ACC112 (cell line): Measurements from ENCODE around the gene GALNT16.
A peak's percentile ranks its signal among the peaks of the same experiment; 100 is the strongest.
"Not testable (repeated sequence)": the region's sequence is repeated elsewhere in the genome, so short reads cannot be mapped to it uniquely, and the experiment has no call there.

Source experiments
- H2AFZ ChIP-seq: fragments of 200-600 bp; sonication (generic); one replicate; pipeline ENCODE4 v1.6.0; 2017; ENCODE audit warnings: antibody characterized with exemption, low read length; ENCODE audit not compliant: unreplicated experiment
- H3K27ac ChIP-seq: fragments of 200-600 bp; sonication (generic); 2 replicates; pipeline ENCODE4 v1.5.1; 2014; ENCODE audit warnings: low read depth, mild to moderate bottlenecking, antibody characterized with exemption, low read length, moderate library complexity
- H3K27me3 ChIP-seq: fragments of 200-600 bp; sonication (generic); 2 replicates; pipeline ENCODE4 v1.6.1; 2014; ENCODE audit warnings: mild to moderate bottlenecking, antibody characterized with exemption, low read length, moderate library complexity, mixed read lengths; ENCODE audit not compliant: insufficient read depth
- H3K36me3 ChIP-seq: fragments of 200-600 bp; sonication (generic); 2 replicates; pipeline ENCODE4 v1.6.1; 2016; ENCODE audit warnings: mild to moderate bottlenecking, antibody characterized with exemption, low read length, moderate library complexity, mixed read lengths; ENCODE audit not compliant: insufficient read depth
- H3K4me1 ChIP-seq: fragments of 200-600 bp; sonication (generic); one replicate; pipeline ENCODE4 v1.6.1; 2016; ENCODE audit warnings: low read length, mixed read lengths; ENCODE audit not compliant: insufficient read depth, unreplicated experiment, control insufficient read depth
- H3K4me3 ChIP-seq: fragments of 200-600 bp; sonication (generic); 2 replicates; pipeline ENCODE4 v1.5.1; 2014; ENCODE audit warnings: mild to moderate bottlenecking, low read depth, low read length
- H3K79me2 ChIP-seq: fragments of 200-600 bp; sonication (generic); one replicate; pipeline ENCODE4 v1.6.0; 2016; ENCODE audit warnings: low read length; ENCODE audit not compliant: control insufficient read depth, unreplicated experiment, insufficient read depth

Gene GALNT16

DNA sequence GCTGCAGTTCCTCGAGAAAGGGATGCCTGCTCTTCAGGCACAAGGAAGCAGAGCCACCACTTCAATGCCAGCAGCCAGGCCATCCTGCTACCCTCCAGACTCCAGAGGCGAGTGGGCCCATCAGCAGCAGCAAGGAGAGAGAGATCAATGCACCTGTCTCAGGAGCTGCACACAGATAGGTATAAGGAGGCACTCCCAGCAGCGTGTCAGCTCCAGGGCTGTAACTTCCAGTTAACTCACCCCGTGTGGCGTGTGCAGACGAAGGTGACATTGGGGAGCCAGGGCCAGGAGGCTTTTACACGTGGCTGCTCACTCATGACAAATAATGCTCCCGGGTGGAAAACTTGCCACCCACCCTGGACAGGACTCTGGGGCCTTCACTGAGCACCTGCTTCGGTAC, 24.2 kb downstream of the GALNT16 start:
- no peak overlapping the region for H3K4me3 ChIP-seq

DNA sequence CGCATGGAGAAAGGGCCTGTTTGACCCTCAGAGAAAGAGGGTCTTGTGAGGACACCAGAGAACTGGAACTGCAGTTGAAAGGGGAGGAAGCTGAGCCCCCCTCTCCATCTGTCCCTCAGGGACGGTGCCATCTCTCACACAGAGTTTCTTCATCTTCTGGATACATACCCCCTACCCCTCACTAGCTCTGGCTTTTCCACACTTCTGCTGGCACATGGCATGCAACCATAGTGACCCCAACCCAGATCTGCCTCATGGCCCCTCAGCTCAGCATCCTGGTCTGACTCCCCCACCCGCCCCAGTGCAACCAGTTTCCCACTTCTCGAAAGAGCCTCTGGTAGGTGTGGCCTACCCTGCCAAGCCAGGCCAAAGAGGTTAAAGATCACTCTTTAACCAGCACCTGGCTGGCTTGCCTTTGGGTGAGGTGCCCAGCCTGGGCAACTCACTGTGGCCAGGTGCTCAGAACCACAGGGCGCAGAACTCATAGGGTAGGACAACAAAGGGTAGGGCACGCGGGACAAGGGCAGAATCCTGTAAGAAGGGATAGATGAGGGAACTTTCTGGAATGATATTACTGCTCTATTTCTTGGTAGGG, 25.8 kb downstream of the GALNT16 start:
- Histone ChIP-seq H2AFZ (no peak overlapping the region), H3K36me3 (no peaks in the 10 kb centered on the region), H3K27me3 (no peaks in the 10 kb centered on the region), H3K79me2 (no peaks in the 10 kb centered on the region), H3K4me1 (peaks cover 5% of the 10 kb centered on the region), H3K27ac (no peak overlapping the region), H3K4me3 (no peak overlapping the region)

More for the DNA sequence above, 24.2 kb downstream of the GALNT16 start:
- no peaks in the 10 kb centered on the region for H3K79me2 ChIP-seq
- H3K36me3 ChIP-seq = no peaks in the 10 kb centered on the region
- peaks cover 5% of the 10 kb centered on the region for H3K4me1 ChIP-seq
- H3K27ac ChIP-seq = no peak overlapping the region
- no peak overlapping the region for H2AFZ ChIP-seq
- H3K27me3 ChIP-seq = no peaks in the 10 kb centered on the region

DNA sequence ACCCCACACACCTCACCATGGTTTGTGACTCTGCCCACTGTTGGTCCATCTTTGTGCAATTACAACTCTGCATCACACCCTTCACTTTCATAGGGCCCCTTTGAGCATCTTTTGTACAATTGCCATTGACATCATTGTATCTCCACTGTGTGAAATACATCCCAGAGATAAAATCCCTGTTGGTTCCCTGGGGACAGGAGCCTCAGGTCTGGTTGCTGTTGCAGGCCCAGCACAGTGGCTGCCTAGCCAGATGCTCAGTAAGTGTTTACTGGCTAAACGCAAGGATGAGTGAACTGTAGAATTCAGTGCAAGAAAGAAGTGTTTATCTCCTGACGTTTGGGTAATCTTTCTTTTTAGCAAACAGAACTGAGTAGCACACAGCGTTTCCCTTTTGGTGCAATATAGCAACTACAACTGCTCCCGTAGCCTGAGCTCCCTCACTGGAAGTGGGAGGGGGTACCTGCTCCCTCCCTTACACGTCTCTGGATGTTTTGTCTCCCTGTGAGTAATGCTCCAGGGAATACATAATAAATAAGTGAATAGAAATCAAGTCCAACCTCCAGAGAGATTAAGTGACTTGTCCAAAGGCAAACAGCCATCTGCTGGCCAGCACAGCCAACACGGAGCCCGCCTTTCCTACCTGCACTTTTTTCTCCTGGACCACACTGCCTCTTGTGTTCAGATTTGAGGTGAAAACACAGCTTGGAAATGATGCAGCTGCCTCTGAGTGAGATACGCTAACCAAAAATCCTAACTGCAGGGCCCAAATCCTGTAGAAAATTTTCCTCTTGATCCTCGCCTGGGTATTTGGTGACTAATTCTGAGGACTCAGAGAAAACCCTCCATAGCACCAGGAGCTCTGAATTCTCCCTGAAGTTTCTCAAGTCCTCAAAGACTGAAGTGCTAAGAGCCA, 27.4 kb downstream of the GALNT16 start:
- Histone ChIP-seq H3K4me1 (peaks cover 5% of the 10 kb centered on the region), H2AFZ (peak overlapping the region; percentile 2), H3K27ac (no peak overlapping the region), H3K4me3 (no peak overlapping the region), H3K79me2 (no peaks in the 10 kb centered on the region), H3K36me3 (no peaks in the 10 kb centered on the region), H3K27me3 (no peaks in the 10 kb centered on the region)

DNA sequence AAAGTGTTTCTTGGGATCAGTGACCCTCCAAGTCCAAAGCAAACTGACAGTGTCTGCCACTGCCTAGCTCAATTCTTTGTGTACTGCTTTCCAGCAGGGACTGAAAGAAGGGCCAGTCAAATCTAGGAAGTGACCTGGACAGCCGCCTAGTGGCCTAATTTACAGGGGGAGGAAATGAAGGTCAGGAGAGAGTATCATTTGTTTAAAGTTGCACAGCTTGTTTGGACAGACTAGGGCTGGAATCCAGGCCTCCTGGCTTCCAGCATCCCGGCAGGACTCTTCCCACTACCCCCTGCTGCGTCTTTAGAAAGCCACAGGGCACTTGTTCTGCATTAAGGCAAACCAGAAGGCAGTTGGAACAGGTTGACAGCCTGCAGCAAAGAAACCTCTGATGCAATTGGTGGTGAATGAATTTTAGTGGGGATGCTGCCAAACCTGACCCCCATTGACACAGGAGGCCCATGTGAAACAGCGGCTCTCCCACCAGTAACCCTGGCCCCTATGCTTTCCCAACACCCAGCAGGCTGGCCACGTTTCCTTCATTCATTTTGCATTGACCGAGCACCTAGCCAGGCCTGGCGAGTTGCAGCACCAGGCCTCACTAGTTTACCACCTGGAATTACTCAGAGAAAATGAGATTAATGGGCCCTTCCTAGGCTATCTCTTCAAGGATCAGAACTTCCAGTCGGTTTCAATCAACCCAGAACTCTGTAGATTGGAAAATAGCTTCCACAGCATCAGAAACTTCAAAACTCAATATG, 28.2 kb downstream of the GALNT16 start:
- H2AFZ ChIP-seq = peak overlapping the region; percentile 2

DNA sequence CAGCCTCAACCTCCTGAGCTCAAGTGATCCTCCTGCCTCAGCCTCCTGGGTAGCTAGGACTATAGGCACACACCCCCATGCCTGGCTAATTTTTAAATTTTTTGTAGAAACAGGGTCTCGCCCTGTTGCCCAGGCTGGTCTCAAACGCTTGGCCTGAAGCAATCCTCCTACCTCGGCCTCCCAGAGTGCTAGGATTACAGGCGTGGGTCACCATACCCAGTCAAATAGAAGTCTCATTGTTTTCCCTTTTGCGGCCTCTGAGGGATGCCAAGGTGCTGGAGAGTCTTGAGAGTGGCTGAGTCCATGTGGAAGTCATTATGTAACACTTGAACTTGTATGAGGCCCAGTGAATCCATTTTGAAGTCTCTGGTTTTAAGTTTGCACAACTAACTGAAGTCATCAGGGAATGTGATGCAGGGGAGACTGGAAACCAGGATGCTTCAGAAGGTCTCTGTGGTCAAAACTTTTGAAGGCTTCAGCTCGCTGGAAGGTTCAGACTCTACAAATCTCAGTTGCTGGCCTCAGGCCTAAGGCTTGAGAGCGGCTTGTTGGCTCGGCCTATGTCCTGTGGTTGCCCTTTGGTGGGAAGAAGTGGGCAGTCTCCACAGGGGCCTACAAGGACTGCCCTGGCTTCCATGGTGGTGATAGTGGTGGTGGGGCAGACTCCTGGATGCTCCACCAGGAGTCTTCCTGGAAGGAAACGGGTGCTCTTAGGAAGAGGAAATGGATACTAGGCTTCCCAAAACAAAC, 29.2 kb downstream of the GALNT16 start:
- Histone ChIP-seq H2AFZ (no peak overlapping the region), H3K4me1 (peaks cover 5% of the 10 kb centered on the region), H3K79me2 (no peaks in the 10 kb centered on the region), H3K4me3 (no peak overlapping the region), H3K36me3 (no peaks in the 10 kb centered on the region), H3K27me3 (no peaks in the 10 kb centered on the region), H3K27ac (no peak overlapping the region)

More for the DNA sequence above, 28.2 kb downstream of the GALNT16 start:
- no peak overlapping the region for H3K4me3 ChIP-seq
- H3K36me3 ChIP-seq = no peaks in the 10 kb centered on the region
- H3K4me1 ChIP-seq = peaks cover 5% of the 10 kb centered on the region
- no peaks in the 10 kb centered on the region for H3K79me2 ChIP-seq
- no peaks in the 10 kb centered on the region for H3K27me3 ChIP-seq
- H3K27ac ChIP-seq = no peak overlapping the region

- no peak overlapping the region for H2AFZ ChIP-seq
- no peaks in the 10 kb centered on the region for H3K27me3 ChIP-seq
- no peak overlapping the region for H3K27ac ChIP-seq
- H3K36me3 ChIP-seq = no peaks in the 10 kb centered on the region
- peaks cover 5% of the 10 kb centered on the region for H3K4me1 ChIP-seq
- no peak overlapping the region for H3K4me3 ChIP-seq
- no peaks in the 10 kb centered on the region for H3K79me2 ChIP-seq
These were observed 30.0 kb downstream of the GALNT16 start for GRCh38 chr14:69289811-69290520.

- not testable (repeated sequence) for H3K36me3 ChIP-seq, H3K27ac ChIP-seq, H3K27me3 ChIP-seq, H2AFZ ChIP-seq, H3K4me1 ChIP-seq, H3K79me2 ChIP-seq, H3K4me3 ChIP-seq
These were observed 30.9 kb downstream of the GALNT16 start for GRCh38 chr14:69290881-69291280.

DNA sequence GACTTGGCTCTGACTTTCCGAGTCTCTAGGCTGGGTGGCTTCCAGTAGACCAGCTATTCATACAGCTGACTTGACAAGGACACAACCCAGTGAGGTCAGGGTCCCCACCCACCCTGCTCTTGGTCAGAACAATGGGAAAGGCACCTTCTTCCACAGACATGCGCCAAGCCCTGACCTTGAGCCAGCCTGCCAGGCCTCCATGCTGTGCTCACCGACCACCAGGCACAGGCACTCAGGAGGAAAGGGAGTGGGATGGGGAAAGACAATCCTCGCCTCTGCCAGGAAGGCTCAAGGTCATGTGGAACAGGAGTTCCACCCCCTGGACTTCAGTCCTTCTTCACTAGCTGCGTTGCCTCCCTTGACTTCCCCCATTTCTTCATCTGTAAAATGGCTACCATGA, 31.4 kb downstream of the GALNT16 start:
- no peak overlapping the region for H3K4me3 ChIP-seq
- H3K27me3 ChIP-seq = no peaks in the 10 kb centered on the region
- no peaks in the 10 kb centered on the region for H3K79me2 ChIP-seq
- H3K27ac ChIP-seq = no peak overlapping the region
- H3K4me1 ChIP-seq = peaks cover 5% of the 10 kb centered on the region
- no peaks in the 10 kb centered on the region for H3K36me3 ChIP-seq
- H2AFZ ChIP-seq = no peak overlapping the region

- Histone ChIP-seq H3K79me2 (no peaks in the 10 kb centered on the region), H3K4me3 (no peak overlapping the region), H3K27ac (no peak overlapping the region), H2AFZ (no peak overlapping the region), H3K36me3 (no peaks in the 10 kb centered on the region), H3K27me3 (no peaks in the 10 kb centered on the region), H3K4me1 (peaks cover 5% of the 10 kb centered on the region)
These were observed 32.1 kb downstream of the GALNT16 start for GRCh38 chr14:69291891-69292561.
